HG02852 (cell line): ENCODE data around the gene VAV1.
"Not testable (repeated sequence)": the region's sequence is repeated elsewhere in the genome, so short reads cannot be mapped to it uniquely, and the experiment has no call there.

Experiments used
- ATAC-seq: cut with Tn5 transposase; IDR thresholded peaks from one replicate; pipeline ENCODE4 v1.9.1; 2021; ENCODE audit warnings: mild to moderate bottlenecking, moderate library complexity; ENCODE audit not compliant: unreplicated experiment

Gene VAV1

GRCh38 chr19:6779206-6779605 lies 6.7 kb downstream of the VAV1 start:
- ATAC-seq = no peak

GRCh38 chr19:6787393-6787792 lies 14.9 kb downstream of the VAV1 start:
- ATAC-seq = no peak

- ATAC-seq = no peak
Observed at GRCh38 chr19:6788896-6789295, 16.4 kb downstream of the VAV1 start.

DNA sequence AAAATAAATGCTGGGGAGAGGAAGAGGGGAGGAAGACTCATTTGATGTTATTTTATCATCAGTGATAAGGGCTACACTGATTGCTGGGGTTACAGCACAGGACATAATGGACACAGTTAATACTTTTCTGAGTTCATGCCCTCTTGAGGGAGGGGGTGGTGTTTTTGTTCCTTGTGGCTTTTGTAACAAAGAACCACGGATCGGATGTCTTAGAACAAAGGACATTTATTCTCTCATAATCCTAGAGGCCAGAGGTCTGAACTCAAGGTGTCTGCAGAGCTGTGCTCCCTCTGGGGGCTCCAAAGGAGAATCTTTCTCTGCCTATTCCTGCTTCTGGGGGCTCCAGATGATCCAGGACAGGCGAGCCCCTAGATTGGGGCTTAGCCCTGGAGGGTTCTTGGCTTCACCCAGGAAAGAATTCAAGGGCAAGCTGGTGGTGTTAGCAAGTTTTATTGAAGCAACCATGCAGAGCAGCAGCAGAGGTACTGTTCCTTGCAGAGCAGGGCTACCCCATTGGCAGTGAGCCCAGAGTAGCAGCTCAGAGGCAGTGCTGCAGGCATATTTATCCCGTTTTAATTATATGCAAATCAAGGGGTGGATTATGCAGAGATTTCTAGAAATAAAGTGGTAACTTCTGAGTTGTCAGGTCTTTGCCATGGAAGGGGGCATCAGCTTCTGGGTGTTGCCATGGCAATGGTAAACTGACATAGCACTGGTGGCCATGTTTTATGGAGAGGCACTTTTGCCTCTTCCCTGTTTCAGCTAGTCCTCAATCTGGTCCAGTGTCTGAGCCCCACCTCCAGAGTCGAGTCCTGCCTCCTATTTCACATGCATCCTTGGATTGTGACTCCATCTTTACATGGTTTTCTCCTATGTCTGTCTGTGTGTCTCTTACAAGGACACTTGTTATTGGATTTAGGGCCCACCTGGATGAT lies 18.0 kb downstream of the VAV1 start:
- ATAC-seq = no peak

DNA sequence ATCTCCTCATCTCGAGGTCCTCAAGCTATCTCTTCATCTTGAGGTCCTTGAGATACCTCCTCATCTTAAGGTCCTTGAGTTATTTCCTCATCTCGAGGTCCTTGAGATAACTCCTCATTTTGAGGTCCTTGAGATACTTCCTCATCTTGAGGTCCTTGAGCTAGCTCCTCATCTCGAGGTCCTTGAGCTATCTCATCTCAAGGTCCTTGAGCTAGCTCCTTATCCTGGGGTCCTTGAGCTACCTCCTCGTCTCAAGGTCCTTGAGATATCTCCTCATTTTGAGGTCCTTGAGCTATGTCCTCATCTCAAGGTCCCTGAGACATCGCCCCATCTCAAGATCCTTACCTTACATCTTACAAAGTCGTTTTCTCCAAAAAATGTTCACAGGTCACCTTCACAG lies 18.7 kb downstream of the VAV1 start:
- ATAC-seq = no peak

DNA sequence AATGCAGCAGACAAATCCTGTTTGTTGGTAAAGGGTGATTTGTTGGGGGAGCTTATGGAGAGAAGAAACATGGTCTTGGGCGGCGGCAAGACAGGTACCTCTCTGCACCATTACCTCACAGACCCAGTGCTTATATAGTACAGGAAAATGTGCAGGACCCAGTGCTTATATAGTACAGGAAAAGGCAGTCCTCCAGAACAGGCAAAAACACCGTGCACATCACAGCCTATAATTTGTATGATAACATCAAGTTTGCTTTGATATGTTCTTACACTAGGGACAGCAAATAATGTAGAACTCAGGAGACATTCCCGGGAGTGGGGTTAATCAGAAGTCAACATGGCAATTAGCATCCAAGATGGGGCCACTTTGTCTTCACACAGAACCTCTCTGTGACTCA lies 20.9 kb downstream of the VAV1 start:
- ATAC-seq = no peak

DNA sequence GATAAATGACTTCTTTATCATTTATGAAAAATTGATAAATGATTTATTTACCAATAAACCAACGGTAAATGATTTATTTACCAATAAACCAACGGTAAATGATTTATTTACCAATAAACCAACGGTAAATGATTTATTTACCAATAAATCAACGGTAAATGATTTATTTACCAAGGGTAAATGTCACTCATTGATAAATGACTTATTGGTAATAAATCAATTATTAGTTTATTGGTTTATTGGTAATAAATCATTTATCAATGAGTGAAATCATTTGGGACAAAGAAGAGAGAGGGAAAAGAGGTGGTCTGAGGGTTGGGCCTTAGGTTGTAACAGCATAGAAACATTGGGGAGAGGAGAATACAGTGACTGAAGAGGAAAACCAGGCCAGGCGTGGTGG lies 21.5 kb downstream of the VAV1 start:
- ATAC-seq = no peak

- no peak for ATAC-seq
Observed at GRCh38 chr19:6794686-6795431, 22.4 kb downstream of the VAV1 start.

- no peak for ATAC-seq
Observed at GRCh38 chr19:6796278-6796677, 23.8 kb downstream of the VAV1 start.

DNA sequence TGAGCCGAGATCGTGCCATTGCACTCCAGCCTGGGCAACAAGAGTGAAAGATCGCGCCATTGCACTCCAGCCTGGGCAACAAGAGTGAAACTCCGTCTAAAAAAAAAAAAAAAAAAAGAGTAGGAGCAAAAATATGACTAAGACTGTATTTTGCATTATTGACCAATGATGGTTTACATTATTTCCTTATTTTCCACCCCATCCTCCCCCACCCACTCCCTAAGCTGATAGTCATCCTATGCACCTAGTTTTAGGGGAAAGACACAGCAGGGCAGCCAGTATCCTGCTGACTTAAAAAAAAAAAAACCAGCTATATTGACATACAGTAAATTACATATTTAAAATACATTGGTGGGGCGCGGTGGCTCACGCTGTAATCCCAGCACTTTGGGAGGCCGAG lies 25.1 kb downstream of the VAV1 start:
- no peak for ATAC-seq

- ATAC-seq = not testable (repeated sequence)
Observed at GRCh38 chr19:6800160-6800790, 27.8 kb downstream of the VAV1 start.

GRCh38 chr19:6800991-6801484 lies 28.5 kb downstream of the VAV1 start:
- ATAC-seq = no peak

GRCh38 chr19:6801485-6802086 lies 29.1 kb downstream of the VAV1 start:
- ATAC-seq = no peak

- peak; percentile 49 for ATAC-seq
Observed at GRCh38 chr19:6802336-6803035, 30.0 kb downstream of the VAV1 start.

- ATAC-seq = no peak
Observed at GRCh38 chr19:6803036-6803404, 30.5 kb downstream of the VAV1 start.

DNA sequence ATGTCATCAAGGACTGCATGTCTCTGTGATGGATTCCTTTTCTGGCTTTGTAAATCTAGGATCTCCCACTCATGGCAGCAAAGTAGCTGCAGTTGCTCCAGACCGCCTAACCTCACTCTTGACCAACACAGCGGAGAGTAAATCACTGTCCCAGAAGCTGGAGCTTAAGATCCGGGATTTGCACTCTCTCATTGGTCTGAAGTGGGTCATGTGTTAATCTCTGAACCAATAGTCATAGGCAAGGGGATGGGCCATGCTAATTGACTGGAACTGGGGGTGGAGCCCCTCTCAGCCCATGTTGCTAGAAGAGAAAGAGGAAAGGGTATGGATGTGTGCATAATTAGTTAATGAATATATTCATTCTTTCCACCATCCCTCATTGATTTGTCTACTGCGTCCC lies 34.0 kb downstream of the VAV1 start:
- no peak for ATAC-seq

DNA sequence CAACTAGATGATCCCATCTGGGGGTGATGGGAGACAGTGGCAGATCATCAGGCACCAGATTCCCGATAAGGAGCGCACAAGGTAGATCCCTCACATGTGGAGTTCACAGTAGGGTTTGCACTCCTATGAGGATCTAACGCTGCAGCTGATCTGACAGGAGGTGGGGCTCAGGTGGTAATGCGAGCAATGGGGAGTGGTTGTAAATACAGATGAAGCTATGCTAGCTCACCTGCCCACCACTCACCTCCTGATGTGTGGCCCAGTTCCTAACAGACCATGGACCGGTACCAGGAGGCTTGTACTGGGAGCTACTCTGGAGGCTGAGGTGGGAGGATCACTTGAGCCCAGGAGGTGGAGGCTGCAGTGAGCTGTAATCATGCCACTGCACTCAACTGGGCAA lies 34.8 kb downstream of the VAV1 start:
- no peak for ATAC-seq

DNA sequence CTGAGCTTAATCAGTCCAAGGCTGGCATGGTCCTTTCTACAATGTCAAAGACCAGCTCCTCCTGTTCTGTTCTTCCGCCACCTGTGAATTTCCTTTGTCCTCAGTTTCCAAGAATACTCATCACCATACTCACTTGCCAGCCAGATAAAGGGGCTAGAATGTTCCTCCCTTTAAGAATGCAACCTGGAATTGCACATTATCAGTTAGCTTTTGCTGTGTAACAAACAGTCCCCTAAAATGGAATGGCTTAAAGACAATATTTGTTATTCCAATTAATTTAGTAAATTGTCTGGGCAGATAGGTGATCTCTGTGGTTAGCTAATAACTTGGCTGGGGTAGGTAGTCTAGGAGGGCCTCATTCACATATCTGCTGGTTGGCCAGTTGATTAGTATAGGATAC lies 36.0 kb downstream of the VAV1 start:
- ATAC-seq = no peak

GRCh38 chr19:6809262-6809661 lies 36.8 kb downstream of the VAV1 start:
- no peak for ATAC-seq

GRCh38 chr19:6811378-6811777 lies 38.9 kb downstream of the VAV1 start:
- ATAC-seq = no peak

- ATAC-seq = no peak
Observed at GRCh38 chr19:6811906-6812305, 39.4 kb downstream of the VAV1 start.
